CD4-positive, CD25-positive, alpha-beta regulatory T cell (primary cell): ENCODE measurements around the gene SPG7. TPM values are rescaled to one million over a fixed set of nuclear protein-coding genes. Genes with fewer than 3 reads are reported as not detected.

ENCODE experiments used
- ATAC-seq, 2 donors: fragments of 150-1000 bp; cut with Tn5 transposase; one replicate each; pipeline ENCODE4 v1.10.0; 2021; ENCODE audit warnings: low read depth in 2 of 2, moderate number of reproducible peaks in 2 of 2, moderate library complexity in 1 of 2
- DNase-seq, 3 donors: peaks; one replicate each; pipeline versions ENCODE4 v3.0.0 to v3.0.0-alpha.2; 2012 to 2022; ENCODE audit warnings: mixed read lengths in 1 of 3
- H3K27ac ChIP-seq: one replicate; pipeline ENCODE4 v1.7.0; 2013; ENCODE audit warnings: mild to moderate bottlenecking, low read length; ENCODE audit not compliant: insufficient read depth, poor library complexity, severe bottlenecking
- H3K27me3 ChIP-seq: one replicate; pipeline ENCODE4 v1.7.0; 2013; ENCODE audit warnings: low read length; ENCODE audit not compliant: control insufficient read depth, insufficient read depth
- H3K36me3 ChIP-seq: one replicate; pipeline ENCODE4 v1.7.0; 2013; ENCODE audit warnings: mild to moderate bottlenecking, low read length, moderate library complexity; ENCODE audit not compliant: control insufficient read depth, insufficient read depth
- H3K4me1 ChIP-seq: 2 replicates; pipeline ENCODE4 v1.7.0; 2013; ENCODE audit warnings: mild to moderate bottlenecking, low read length; ENCODE audit not compliant: insufficient read depth, control insufficient read depth, poor library complexity, severe bottlenecking
- H3K4me3 ChIP-seq: one replicate; pipeline ENCODE4 v1.7.0; 2013; ENCODE audit warnings: low read depth, mild to moderate bottlenecking, low read length, moderate library complexity
- H3K9me3 ChIP-seq, 2 experiments: 1 replicate in 1 of 2; 2 replicates in 1 of 2; pipeline ENCODE4 v1.7.0; 2013; ENCODE audit warnings: low read length in 2 of 2, mild to moderate bottlenecking in 1 of 2, moderate library complexity in 1 of 2; ENCODE audit not compliant: control insufficient read depth in 2 of 2
- H3K27ac Mint-ChIP-seq, 3 donors: one replicate each; pipeline ENCODE4 v1.8.0; 2020 to 2022; ENCODE audit warnings: mild to moderate bottlenecking in 3 of 3, mixed read lengths in 3 of 3, moderate library complexity in 2 of 3
- H3K27me3 Mint-ChIP-seq: one replicate; pipeline ENCODE4 v1.8.0; 2022; ENCODE audit warnings: mild to moderate bottlenecking, mixed read lengths
- H3K36me3 Mint-ChIP-seq: one replicate; pipeline ENCODE4 v1.8.0; 2020; ENCODE audit warnings: mixed read lengths
- H3K4me1 Mint-ChIP-seq, 4 donors: one replicate each; pipeline ENCODE4 v1.8.0; 2020 to 2022; ENCODE audit warnings: mixed read lengths in 4 of 4, mild to moderate bottlenecking in 1 of 4
- H3K4me3 Mint-ChIP-seq, 4 donors: one replicate each; pipeline ENCODE4 v1.8.0; 2020 to 2022; ENCODE audit warnings: mild to moderate bottlenecking in 4 of 4, mixed read lengths in 4 of 4, moderate library complexity in 3 of 4
- H3K9me3 Mint-ChIP-seq, 7 donors: one replicate each; pipeline ENCODE4 v1.8.0; 2020 to 2022; ENCODE audit warnings: mixed read lengths in 7 of 7, mild to moderate bottlenecking in 3 of 7, moderate library complexity in 2 of 7
- polyA plus RNA-seq, 4 donors: library from polyadenylated mRNA; unstranded; fragments of 300-500 nt; fragmentation: Illumina TruSeq; gene quantifications; one replicate each; pipeline ENCODE4 v1.2.3, GENCODE V29; 2021
- total RNA-seq: library from RNA; stranded (reverse); gene quantifications from one replicate; pipeline ENCODE4 v1.2.3, GENCODE V29; 2022

SPG7 gene
- total and polyA plus RNA-seq, 5 donors from 2014 or later: 34.4 to 184 (median 41.2) TPM

- no peaks in the 10 kb centered on the region for H3K27me3 ChIP-seq
- DNase-seq (no peak), ATAC-seq (no peak)
- no peak overlapping the region for H3K4me3 Mint-ChIP-seq
- peaks cover 8% of the 10 kb centered on the region for H3K27me3 Mint-ChIP-seq
- H3K27ac ChIP-seq: no peak overlapping the region
- no peak overlapping the region for H3K4me3 ChIP-seq
- no peaks in the 10 kb centered on the region for H3K36me3 ChIP-seq
- no peaks in the 10 kb centered on the region for H3K9me3 Mint-ChIP-seq
- H3K36me3 Mint-ChIP-seq: no peaks in the 10 kb centered on the region
- H3K4me1 Mint-ChIP-seq: peaks cover 0 to 12% (median 4%) of the 10 kb centered on the region in 4 donors
- peaks cover 13% of the 10 kb centered on the region for H3K4me1 ChIP-seq
- no peak overlapping the region for H3K27ac Mint-ChIP-seq
- H3K9me3 ChIP-seq: no peaks in the 10 kb centered on the region
Observed at GRCh38 chr16:89604764-89605163, 96.6 kb downstream of the SPG7 start.

- ATAC-seq: no peak
- H3K9me3 Mint-ChIP-seq: no peaks in the 10 kb centered on the region
- H3K36me3 Mint-ChIP-seq: no peaks in the 10 kb centered on the region
- no peak overlapping the region for H3K4me3 Mint-ChIP-seq
- no peak overlapping the region for H3K27ac Mint-ChIP-seq
- H3K36me3 ChIP-seq: no peaks in the 10 kb centered on the region
- no peak for DNase-seq
- no peaks in the 10 kb centered on the region for H3K27me3 ChIP-seq
- no peak overlapping the region for H3K27ac ChIP-seq
- peaks cover 0 to 12% (median 4%) of the 10 kb centered on the region in 4 donors for H3K4me1 Mint-ChIP-seq
- no peak overlapping the region for H3K4me3 ChIP-seq
- peaks cover 8% of the 10 kb centered on the region for H3K27me3 Mint-ChIP-seq
- H3K4me1 ChIP-seq: peaks cover 13% of the 10 kb centered on the region
- no peaks in the 10 kb centered on the region for H3K9me3 ChIP-seq
Observed at GRCh38 chr16:89605186-89605970, 97.2 kb downstream of the SPG7 start.

- Mint-ChIP-seq H3K36me3 (no peaks in the 10 kb centered on the region), H3K27me3 (peaks cover 8% of the 10 kb centered on the region), H3K4me3 (no peak overlapping the region), H3K4me1 (peaks cover 0 to 12% (median 4%) of the 10 kb centered on the region in 4 donors), H3K9me3 (no peaks in the 10 kb centered on the region), H3K27ac (no peak overlapping the region)
- ATAC-seq: no peak
- no peaks in the 10 kb centered on the region for H3K9me3 ChIP-seq
- no peak for DNase-seq
- H3K4me1 ChIP-seq: peaks cover 13% of the 10 kb centered on the region
- H3K27me3 ChIP-seq: no peaks in the 10 kb centered on the region
- H3K36me3 ChIP-seq: no peaks in the 10 kb centered on the region
- no peak overlapping the region for H3K27ac ChIP-seq
- no peak overlapping the region for H3K4me3 ChIP-seq
Observed at GRCh38 chr16:89606006-89606405, 97.8 kb downstream of the SPG7 start.

Other genes starting within 250 kb of the SPG7 start
- 323 TPM for gene ANKRD11, start 17.8 kb upstream of the SPG7 start, total RNA-seq
- gene ANKRD11, start 17.8 kb upstream of the SPG7 start, polyA plus RNA-seq: 10 to 100 TPM in 3 of 4 donors, 1 to 10 TPM in 1; 8.7 to 19.4 (median 14.3) TPM
- 3,164 TPM for gene RPL13, start 52.3 kb downstream of the SPG7 start, total RNA-seq
- 1,000 to 10,000 TPM; 3,297 to 6,519 (median 5,004) TPM for gene RPL13, start 52.3 kb downstream of the SPG7 start, polyA plus RNA-seq
- 0.69 TPM for gene CPNE7, start 67.4 kb downstream of the SPG7 start, total RNA-seq
- under 1 TPM in 3 of 4 donors, not detected in 1; 0.11 to 0.81 (median 0.48) TPM for gene CPNE7, start 67.4 kb downstream of the SPG7 start, polyA plus RNA-seq
- not detected for gene DPEP1, start 105.2 kb downstream of the SPG7 start, total RNA-seq
- gene DPEP1, start 105.2 kb downstream of the SPG7 start, polyA plus RNA-seq: not detected
- 110 TPM for gene CHMP1A, start 149.3 kb downstream of the SPG7 start, total RNA-seq
- gene CHMP1A, start 149.3 kb downstream of the SPG7 start, polyA plus RNA-seq: 100 to 1,000 TPM in 1 of 4 donors, 10 to 100 TPM in 3; 77.5 to 111 (median 87.5) TPM
- gene SPATA33, start 149.4 kb downstream of the SPG7 start, total RNA-seq: 7.1 TPM
- gene SPATA33, start 149.4 kb downstream of the SPG7 start, polyA plus RNA-seq: 1 to 10 TPM; 2.0 to 4.4 (median 3.0) TPM
- gene CDK10, start 178.3 kb downstream of the SPG7 start, total RNA-seq: 97.5 TPM
- gene CDK10, start 178.3 kb downstream of the SPG7 start, polyA plus RNA-seq: 10 to 100 TPM; 20.5 to 28.0 (median 22.8) TPM
- 15.6 TPM for gene SPATA2L, start 193.3 kb downstream of the SPG7 start, total RNA-seq
- gene SPATA2L, start 193.3 kb downstream of the SPG7 start, polyA plus RNA-seq: 1 to 10 TPM; 5.6 to 8.8 (median 8.1) TPM
- gene VPS9D1, start 212.5 kb downstream of the SPG7 start, total RNA-seq: 22.0 TPM
- gene VPS9D1, start 212.5 kb downstream of the SPG7 start, polyA plus RNA-seq: under 1 TPM; 0.13 to 0.41 (median 0.34) TPM
- gene ZNF276, start 213.1 kb downstream of the SPG7 start, total RNA-seq: 108 TPM
- 10 to 100 TPM; 15.5 to 20.9 (median 19.7) TPM for gene ZNF276, start 213.1 kb downstream of the SPG7 start, polyA plus RNA-seq